ENCODE measurements around the gene MAPK13.
"Not testable (repeated sequence)": the region's sequence is repeated elsewhere in the genome, so short reads cannot be mapped to it uniquely, and the experiment has no call there.

MAPK13 gene

DNA sequence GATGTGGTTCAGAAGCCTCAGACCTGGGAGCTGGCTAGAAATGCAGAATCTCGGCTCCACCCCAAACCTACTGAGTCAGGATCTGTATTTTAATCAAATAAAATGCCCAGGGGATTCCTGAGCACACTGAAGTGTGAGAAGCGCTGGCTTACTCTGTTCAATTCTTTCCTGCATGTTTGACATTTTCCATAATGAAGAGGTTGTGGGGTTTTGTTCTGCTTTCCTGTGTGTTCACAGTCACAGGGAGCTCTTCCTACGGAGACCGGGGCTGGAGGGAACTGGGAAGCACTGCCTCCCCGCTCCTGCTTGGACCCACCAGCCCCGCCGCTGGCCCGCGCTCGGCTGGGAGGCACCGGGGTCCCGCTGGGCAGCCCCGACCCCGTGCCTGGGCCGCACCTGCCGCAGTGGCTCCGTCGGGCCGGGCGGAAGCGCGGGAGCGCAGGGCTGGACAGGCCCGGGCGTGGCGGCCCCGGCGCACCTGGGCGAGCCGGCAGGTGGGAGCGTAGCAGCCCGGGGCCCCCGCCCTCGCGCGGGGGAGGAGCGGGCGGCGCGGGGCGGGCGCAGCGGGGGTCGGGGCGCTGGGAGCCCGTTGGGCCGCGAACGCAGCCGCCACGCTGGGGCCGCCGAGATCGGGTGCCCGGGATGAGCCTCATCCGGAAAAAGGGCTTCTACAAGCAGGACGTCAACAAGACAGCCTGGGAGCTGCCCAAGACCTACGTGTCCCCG lies at the start of gene MAPK13:
MAPK13 (plus strand) TSS at position 573 of the 726 bp plus-strand sequence; CDS start at position 643, 70 bp downstream.
- peaks cover 39 to 47% of the 10 kb centered on the region in 2 donors for H3K4me1 Mint-ChIP-seq
- H3K27me3 Mint-ChIP-seq = no peaks in the 10 kb centered on the region
- H3K36me3 Mint-ChIP-seq = peaks cover 16 to 24% of the 10 kb centered on the region in 2 donors
- DNase-seq (no peak), ATAC-seq (replicated peaks) (peak; percentile 45 to 51)
- H3K4me3 Mint-ChIP-seq = peak within 1 kb of the TSS; percentile 86 to 91
- H3K27ac Mint-ChIP-seq = peak within 1 kb of the TSS; percentile 94
- no peaks in the 10 kb centered on the region for H3K9me3 Mint-ChIP-seq

DNA sequence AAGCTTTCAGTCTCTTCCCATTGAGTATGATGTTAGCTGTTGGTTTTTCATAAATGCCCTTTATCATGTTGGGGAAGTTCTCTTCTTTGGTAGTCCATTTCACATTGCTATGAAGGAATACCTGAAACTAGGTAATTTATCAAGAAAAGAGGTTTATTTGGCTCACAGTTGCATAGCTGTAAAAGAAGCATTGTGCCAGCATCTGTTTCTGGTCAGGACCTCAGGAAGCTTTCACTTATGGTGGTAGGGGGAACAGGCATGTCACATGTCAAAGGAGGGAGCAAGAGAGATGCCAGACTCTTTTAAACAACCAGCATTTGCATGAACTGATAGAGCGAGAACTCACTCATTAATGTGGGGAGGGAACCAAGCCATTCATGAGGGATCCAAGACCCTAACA lies 48.0 kb upstream of the MAPK13 start:
- no peak for DNase-seq
- Mint-ChIP-seq H3K27me3 (no peaks in the 10 kb centered on the region), H3K4me3 (no peak overlapping the region), H3K27ac (no peak overlapping the region), H3K36me3 (peaks cover 58 to 82% of the 10 kb centered on the region in 2 donors), H3K9me3 (no peaks in the 10 kb centered on the region), H3K4me1 (peaks cover 15 to 23% of the 10 kb centered on the region in 2 donors)
- no peak for ATAC-seq (replicated peaks)

DNA sequence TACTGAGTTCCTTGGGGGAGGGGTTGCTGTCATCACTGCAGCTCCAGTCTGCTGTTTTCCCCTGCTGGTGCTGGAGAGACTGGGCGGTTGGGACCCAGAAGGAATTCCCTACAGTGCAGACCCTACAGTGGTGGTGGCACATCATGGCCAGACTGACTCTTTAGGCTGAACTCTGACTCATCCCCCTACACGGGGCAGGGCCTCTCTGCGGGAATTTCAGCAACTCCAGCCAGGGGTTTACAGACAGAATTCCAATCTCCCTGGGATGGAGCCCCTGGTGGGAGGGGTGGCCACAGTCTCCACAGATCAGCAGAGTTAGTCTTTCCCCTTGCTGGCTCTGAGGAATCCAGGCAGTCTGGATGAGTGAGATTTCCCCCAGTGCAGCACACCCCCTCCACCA lies 46.9 kb upstream of the MAPK13 start:
- Mint-ChIP-seq H3K27ac (no peak overlapping the region), H3K4me1 (peaks cover 15 to 29% of the 10 kb centered on the region in 2 donors), H3K4me3 (no peak overlapping the region), H3K36me3 (peaks cover 61 to 85% of the 10 kb centered on the region in 2 donors), H3K27me3 (no peaks in the 10 kb centered on the region), H3K9me3 (peaks cover 0 to 1% of the 10 kb centered on the region in 2 donors)
- DNase-seq (no peak), ATAC-seq (replicated peaks) (no peak)

DNA sequence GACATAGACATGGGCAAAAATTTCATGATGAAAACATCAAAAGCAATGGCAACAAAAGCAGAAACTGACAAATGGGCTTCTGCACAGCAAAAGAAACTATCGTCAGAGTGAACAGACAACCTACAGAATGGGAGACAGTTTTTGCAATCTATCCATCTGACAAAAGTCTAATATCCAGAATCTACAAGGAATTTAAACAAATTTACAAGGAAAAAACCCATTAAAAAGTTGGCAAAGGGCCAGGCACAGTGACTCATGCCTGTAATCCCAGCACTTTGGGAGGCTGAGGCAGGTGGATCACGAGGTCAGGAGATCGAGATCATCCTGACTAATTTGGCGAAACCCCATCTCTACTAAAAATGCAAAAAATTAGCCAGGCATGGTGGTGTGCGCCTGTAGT lies 42.1 kb upstream of the MAPK13 start:
- not testable (repeated sequence) for ATAC-seq (replicated peaks)

GRCh38 chr6:36089048-36089447 lies 41.3 kb upstream of the MAPK13 start:
- ATAC-seq (replicated peaks) (no peak), DNase-seq (no peak)
- Mint-ChIP-seq H3K4me3 (no peak overlapping the region), H3K27me3 (no peaks in the 10 kb centered on the region), H3K4me1 (peaks cover 15 to 29% of the 10 kb centered on the region in 2 donors), H3K9me3 (peaks cover 0 to 1% of the 10 kb centered on the region in 2 donors), H3K27ac (peak overlapping the region; percentile 31), H3K36me3 (peaks cover 28 to 53% of the 10 kb centered on the region in 2 donors)

More for the DNA sequence above, 42.1 kb upstream of the MAPK13 start:
- not testable (repeated sequence) for H3K27me3 Mint-ChIP-seq, H3K9me3 Mint-ChIP-seq, H3K4me3 Mint-ChIP-seq, DNase-seq, H3K27ac Mint-ChIP-seq
- H3K4me1 Mint-ChIP-seq = peaks cover 15 to 29% of the 10 kb centered on the region in 2 donors
- H3K36me3 Mint-ChIP-seq = peaks cover 31 to 61% of the 10 kb centered on the region in 2 donors

DNA sequence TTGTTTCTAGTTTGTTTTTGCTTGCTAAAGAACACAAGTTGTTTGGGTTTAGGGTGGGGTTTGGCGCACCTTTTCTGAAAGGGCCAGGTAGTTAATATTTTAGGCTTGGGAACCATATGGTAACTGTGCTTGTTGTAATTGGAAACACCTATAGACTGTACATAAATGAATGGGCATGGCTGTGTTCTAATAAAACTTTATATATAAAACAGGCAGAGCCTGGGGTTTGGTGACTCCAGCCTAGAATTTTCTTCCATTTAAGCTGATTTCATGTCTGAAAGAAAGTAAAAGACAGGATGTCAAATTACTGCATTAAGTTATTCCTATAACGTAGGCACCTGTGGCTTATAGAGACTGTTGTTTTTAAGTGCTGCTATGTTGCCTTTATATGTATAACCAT lies 36.1 kb upstream of the MAPK13 start:
- Mint-ChIP-seq H3K27me3 (no peaks in the 10 kb centered on the region), H3K4me3 (no peak overlapping the region), H3K27ac (no peak overlapping the region), H3K9me3 (no peaks in the 10 kb centered on the region), H3K4me1 (peaks cover 12 to 31% of the 10 kb centered on the region in 2 donors), H3K36me3 (peaks cover 5 to 29% of the 10 kb centered on the region in 2 donors)
- DNase-seq = no peak
- no peak for ATAC-seq (replicated peaks)

- ATAC-seq (replicated peaks) (peak; percentile 85 to 93), DNase-seq (peak; percentile 51)
- Mint-ChIP-seq H3K9me3 (no peaks in the 10 kb centered on the region), H3K4me1 (peaks cover 16 to 37% of the 10 kb centered on the region in 2 donors), H3K4me3 (no peak overlapping the region), H3K27ac (peak overlapping the region; percentile 25), H3K36me3 (peaks cover 5 to 32% of the 10 kb centered on the region in 2 donors), H3K27me3 (no peaks in the 10 kb centered on the region)
Observed at GRCh38 chr6:36094753-36095496, 35.4 kb upstream of the MAPK13 start.

GRCh38 chr6:36095497-36096391 lies 34.6 kb upstream of the MAPK13 start:
- Mint-ChIP-seq H3K36me3 (peaks cover 5 to 33% of the 10 kb centered on the region in 2 donors), H3K9me3 (no peaks in the 10 kb centered on the region), H3K4me1 (peaks cover 16 to 46% of the 10 kb centered on the region in 2 donors), H3K27ac (peak overlapping the region; percentile 37), H3K27me3 (no peaks in the 10 kb centered on the region), H3K4me3 (no peak overlapping the region)
- ATAC-seq (replicated peaks) (peak in 1 of 2 donors; percentile 33), DNase-seq (no peak)

GRCh38 chr6:36098253-36098919 lies 31.9 kb upstream of the MAPK13 start:
- no peak overlapping the region for H3K4me3 Mint-ChIP-seq
- H3K27me3 Mint-ChIP-seq = no peaks in the 10 kb centered on the region
- H3K36me3 Mint-ChIP-seq = peaks cover 8 to 28% of the 10 kb centered on the region in 2 donors

DNA sequence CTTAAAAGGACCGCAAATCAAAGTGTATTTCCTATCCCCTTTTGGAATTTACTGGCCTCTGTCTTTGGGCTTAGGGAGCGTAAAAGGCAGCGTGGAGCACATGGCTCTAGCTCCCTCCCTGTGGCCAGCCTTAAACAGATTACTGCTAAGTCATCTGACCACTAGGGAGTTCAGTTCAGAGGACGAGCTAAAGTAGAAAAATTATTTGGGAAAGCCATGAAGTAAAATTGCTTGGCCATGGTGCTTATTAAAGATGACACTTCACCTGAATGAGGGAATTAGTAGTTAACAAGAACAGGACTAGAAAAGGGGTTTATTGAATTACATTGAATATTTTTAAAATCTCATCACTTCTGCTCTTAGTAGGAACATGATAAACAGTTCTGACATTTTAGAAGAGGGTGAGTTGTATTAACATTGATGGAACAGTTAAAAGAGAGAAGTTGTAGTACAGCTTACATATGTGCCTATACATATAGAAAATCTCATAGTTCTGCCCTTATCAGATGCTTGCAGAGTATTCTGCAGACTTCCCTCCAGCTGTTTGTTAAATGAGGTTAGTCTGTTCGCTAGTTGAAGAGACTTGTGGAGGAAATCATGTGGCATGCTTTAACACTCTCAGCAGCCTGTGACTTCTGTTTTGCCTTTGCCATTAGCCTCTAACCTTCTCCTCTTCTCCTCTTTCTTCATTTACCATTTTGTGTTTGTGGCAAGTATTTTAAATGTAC lies 31.2 kb upstream of the MAPK13 start:
- Mint-ChIP-seq H3K36me3 (peaks cover 11 to 34% of the 10 kb centered on the region in 2 donors), H3K4me1 (peaks cover 18 to 50% of the 10 kb centered on the region in 2 donors), H3K27me3 (no peaks in the 10 kb centered on the region), H3K27ac (peak overlapping the region; percentile 67), H3K9me3 (no peaks in the 10 kb centered on the region), H3K4me3 (no peak overlapping the region)
- no peak for DNase-seq
- ATAC-seq (replicated peaks) = peak; percentile 30 to 54

More at GRCh38 chr6:36098253-36098919, 31.9 kb upstream of the MAPK13 start:
- ATAC-seq (replicated peaks) (peak in 1 of 2 donors; percentile 22), DNase-seq (no peak)
- Mint-ChIP-seq H3K27ac (no peak overlapping the region), H3K9me3 (no peaks in the 10 kb centered on the region), H3K4me1 (peaks cover 16 to 50% of the 10 kb centered on the region in 2 donors)

DNA sequence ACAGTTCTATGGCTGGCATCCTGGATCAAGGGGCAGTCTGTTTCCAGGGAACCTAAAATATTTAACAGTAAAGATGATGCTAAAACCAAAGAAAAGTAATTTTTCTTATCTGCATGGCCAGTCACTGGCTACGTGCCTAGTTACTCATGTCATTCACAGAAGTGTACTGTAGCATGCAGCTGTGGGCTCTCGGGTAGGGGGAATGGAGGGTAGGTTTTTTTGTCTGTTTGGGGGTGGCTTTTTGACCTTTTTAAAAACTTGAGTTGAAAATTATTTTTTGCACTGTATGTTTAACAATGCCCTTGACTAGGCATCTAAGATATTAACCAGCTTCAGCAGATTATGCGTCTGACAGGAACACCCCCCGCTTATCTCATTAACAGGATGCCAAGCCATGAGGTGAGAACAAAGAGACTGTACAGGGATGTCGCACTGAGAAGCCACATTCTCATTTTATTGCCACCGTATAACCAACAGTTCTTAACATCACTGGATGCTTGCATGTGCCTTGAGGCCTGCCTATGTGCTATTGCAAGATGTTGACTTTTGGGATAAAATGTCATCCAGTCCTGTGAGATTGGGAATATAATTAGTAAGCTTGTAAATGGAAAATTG lies 30.3 kb upstream of the MAPK13 start:
- DNase-seq (no peak), ATAC-seq (replicated peaks) (peak; percentile 56 to 69)
- peaks cover 15 to 43% of the 10 kb centered on the region in 2 donors for H3K4me1 Mint-ChIP-seq
- H3K27ac Mint-ChIP-seq = peak overlapping the region; percentile 54
- no peaks in the 10 kb centered on the region for H3K9me3 Mint-ChIP-seq
- H3K4me3 Mint-ChIP-seq = no peak overlapping the region
- no peaks in the 10 kb centered on the region for H3K27me3 Mint-ChIP-seq
- peaks cover 12 to 39% of the 10 kb centered on the region in 2 donors for H3K36me3 Mint-ChIP-seq

GRCh38 chr6:36101691-36102090 lies 28.6 kb upstream of the MAPK13 start:
- Mint-ChIP-seq H3K27me3 (no peaks in the 10 kb centered on the region), H3K4me1 (peaks cover 13 to 38% of the 10 kb centered on the region in 2 donors), H3K36me3 (peaks cover 14 to 37% of the 10 kb centered on the region in 2 donors), H3K4me3 (no peak overlapping the region), H3K27ac (peak overlapping the region; percentile 14), H3K9me3 (no peaks in the 10 kb centered on the region)
- DNase-seq (no peak), ATAC-seq (replicated peaks) (no peak)
